Mesenchymal stem cell (in vitro differentiated cells and primary cell): ENCODE measurements around the gene TIMP4.

ENCODE experiments used
- DNase-seq: peaks from one replicate; pipeline ENCODE4 v3.0.0-alpha.2; 2013
- H2AFZ ChIP-seq: one replicate; pipeline ENCODE4 v1.6.1; 2013; ENCODE audit warnings: low read depth, mild to moderate bottlenecking, control low read depth, inconsistent platforms, low read length, moderate library complexity
- H2AK5ac ChIP-seq: 2 replicates; pipeline ENCODE4 v1.6.1; 2013; ENCODE audit warnings: low read length, moderate library complexity, mild to moderate bottlenecking, inconsistent platforms; ENCODE audit not compliant: severe bottlenecking
- H2BK120ac ChIP-seq: one replicate; pipeline ENCODE4 v1.6.1; 2013; ENCODE audit warnings: low read depth, mild to moderate bottlenecking, inconsistent platforms, low read length, moderate library complexity
- H2BK12ac ChIP-seq, 2 experiments: one replicate each; pipeline ENCODE4 v1.6.1; 2013; ENCODE audit warnings: inconsistent platforms in 2 of 2, low read length in 2 of 2, mild to moderate bottlenecking in 2 of 2, moderate library complexity in 2 of 2, control low read depth in 1 of 2
- H2BK15ac ChIP-seq: one replicate; pipeline ENCODE4 v1.6.1; 2013; ENCODE audit warnings: mild to moderate bottlenecking, low read depth, inconsistent platforms; ENCODE audit not compliant: poor library complexity, severe bottlenecking
- H2BK5ac ChIP-seq: 2 replicates; pipeline ENCODE4 v1.6.1; 2013; ENCODE audit warnings: low read depth, mild to moderate bottlenecking, low read length, control low read depth, inconsistent platforms; ENCODE audit not compliant: poor library complexity, severe bottlenecking
- H3K14ac ChIP-seq, 2 experiments: one replicate each; pipeline ENCODE4 v1.6.1; 2013; ENCODE audit warnings: inconsistent platforms in 2 of 2, low read length in 2 of 2, control low read depth in 1 of 2, mild to moderate bottlenecking in 1 of 2, moderate library complexity in 1 of 2
- H3K18ac ChIP-seq, 2 experiments: one replicate each; pipeline ENCODE4 v1.6.1; 2013; ENCODE audit warnings: inconsistent platforms in 2 of 2, low read length in 2 of 2, control low read depth in 1 of 2, low read depth in 1 of 2, mild to moderate bottlenecking in 1 of 2
- H3K23ac ChIP-seq, 2 experiments: one replicate each; pipeline ENCODE4 v1.6.1; 2013; ENCODE audit warnings: inconsistent platforms in 2 of 2, low read length in 2 of 2, mild to moderate bottlenecking in 2 of 2, moderate library complexity in 2 of 2, control low read depth in 1 of 2
- H3K27ac ChIP-seq: 2 replicates; pipeline ENCODE4 v1.5.1; 2013; ENCODE audit warnings: mild to moderate bottlenecking, moderate library complexity, low read length, control low read depth, inconsistent platforms; ENCODE audit not compliant: poor library complexity, severe bottlenecking
- H3K27me3 ChIP-seq, 2 experiments: 2 replicates each; pipeline versions ENCODE4 v1.6.1 to v1.7.0; 2013; ENCODE audit warnings: low read length in 2 of 2, mild to moderate bottlenecking in 2 of 2, moderate library complexity in 2 of 2, control low read depth in 1 of 2, inconsistent platforms in 1 of 2; ENCODE audit not compliant: control insufficient read depth in 1 of 2, insufficient read depth in 1 of 2
- H3K36me3 ChIP-seq, 2 experiments: 2 replicates each; pipeline versions ENCODE4 v1.6.1 to v1.7.0; 2013; ENCODE audit warnings: low read length in 2 of 2, control low read depth in 1 of 2, inconsistent platforms in 1 of 2, low read depth in 1 of 2, mild to moderate bottlenecking in 1 of 2; ENCODE audit not compliant: insufficient read depth in 2 of 2, control insufficient read depth in 1 of 2
- H3K4ac ChIP-seq, 2 experiments: one replicate each; pipeline ENCODE4 v1.6.1; 2013; ENCODE audit warnings: inconsistent platforms in 2 of 2, low read length in 2 of 2, mild to moderate bottlenecking in 2 of 2, moderate library complexity in 2 of 2, control low read depth in 1 of 2, low read depth in 1 of 2
- H3K4me1 ChIP-seq: 2 replicates; pipeline ENCODE4 v1.6.1; 2013; ENCODE audit warnings: low read depth, low read length, control low read depth; ENCODE audit not compliant: control insufficient read depth, insufficient read depth
- H3K4me2 ChIP-seq: 2 replicates; pipeline ENCODE4 v1.6.1; 2013; ENCODE audit warnings: low read length, mild to moderate bottlenecking, inconsistent platforms; ENCODE audit not compliant: poor library complexity, severe bottlenecking
- H3K4me3 ChIP-seq, 2 experiments: 2 replicates each; pipeline versions ENCODE4 v1.5.1 to v1.7.0; 2013; ENCODE audit warnings: low read length in 2 of 2, mild to moderate bottlenecking in 2 of 2, control low read depth in 1 of 2, low read depth in 1 of 2; ENCODE audit not compliant: insufficient read depth in 1 of 2
- H3K79me1 ChIP-seq: replicated peaks from 2 replicates; pipeline ENCODE4 v1.6.1; 2013; ENCODE audit warnings: mild to moderate bottlenecking, control low read depth, low read length, inconsistent platforms; ENCODE audit not compliant: poor library complexity, severe bottlenecking
- H3K9ac ChIP-seq: 2 replicates; pipeline ENCODE4 v1.7.0; 2013; ENCODE audit warnings: mild to moderate bottlenecking, low read length, moderate library complexity
- H3K9me3 ChIP-seq: 2 replicates; pipeline ENCODE4 v1.7.0; 2013; ENCODE audit warnings: mild to moderate bottlenecking, low read length; ENCODE audit not compliant: control insufficient read depth
- H4K8ac ChIP-seq: one replicate; pipeline ENCODE4 v1.6.1; 2013; ENCODE audit warnings: inconsistent platforms, mild to moderate bottlenecking, low read length, moderate library complexity
- H4K91ac ChIP-seq: one replicate; pipeline ENCODE4 v1.6.1; 2013; ENCODE audit warnings: mild to moderate bottlenecking, low read length, inconsistent platforms
- WGBS: methylation state at CpG from one replicate; pipeline ENCODE4 v1.1.7; 2013; ENCODE audit warnings: mixed read lengths; 5-methylcytosine and 5-hydroxymethylcytosine counted together

The TIMP4 gene

DNA sequence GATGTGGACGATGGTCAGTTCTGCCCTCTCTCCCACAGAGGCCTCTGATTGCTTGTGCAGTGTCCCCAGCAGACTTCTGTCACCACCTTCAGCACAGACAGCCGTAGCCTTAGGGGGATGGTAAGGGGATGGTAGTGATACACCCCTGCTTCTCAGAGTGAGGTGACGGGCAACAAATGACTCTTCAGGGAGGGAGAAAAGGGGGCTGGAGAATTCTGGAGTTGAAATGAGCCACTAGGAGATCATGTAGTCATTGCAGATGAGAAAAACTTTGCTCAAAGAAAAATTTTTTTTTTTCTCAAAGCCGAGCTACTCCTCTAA is 29.6 kb upstream of the TIMP4 start:
- no peak overlapping the region for H3K23ac ChIP-seq
- H2BK12ac ChIP-seq: peak overlapping the region; percentile 51 to 95
- peak overlapping the region; percentile 21 for H2BK120ac ChIP-seq
- H2AK5ac ChIP-seq: peak overlapping the region; percentile 42
- H2BK15ac ChIP-seq: no peak overlapping the region
- H3K4me2 ChIP-seq: no peak overlapping the region
- H3K27me3 ChIP-seq: no peaks in the 10 kb centered on the region
- H3K9me3 ChIP-seq: no peaks in the 10 kb centered on the region
- H4K91ac ChIP-seq: peak overlapping the region; percentile 73
- no peaks in the 10 kb centered on the region for H3K36me3 ChIP-seq
- peak overlapping the region; percentile 66 for H4K8ac ChIP-seq
- H2AFZ ChIP-seq: peak overlapping the region; percentile 46
- H3K4me3 ChIP-seq: peak overlapping the region in 1 of 2 experiments; percentile 30
- peak overlapping the region in 1 of 2 experiments; percentile 50 for H3K14ac ChIP-seq
- DNase-seq: no peak
- H3K4ac ChIP-seq: peak overlapping the region in 1 of 2 experiments; percentile 29
- no peak overlapping the region for H2BK5ac ChIP-seq
- peak overlapping the region; percentile 71 to 81 for H3K18ac ChIP-seq
- 92% methylated on average over 4 of the region's 4 CpGs for WGBS
- H3K27ac ChIP-seq: peak overlapping the region; percentile 17
- no peaks in the 10 kb centered on the region for H3K79me1 ChIP-seq
- H3K9ac ChIP-seq: peak overlapping the region; percentile 87
- H3K4me1 ChIP-seq: peaks cover 14% of the 10 kb centered on the region

DNA sequence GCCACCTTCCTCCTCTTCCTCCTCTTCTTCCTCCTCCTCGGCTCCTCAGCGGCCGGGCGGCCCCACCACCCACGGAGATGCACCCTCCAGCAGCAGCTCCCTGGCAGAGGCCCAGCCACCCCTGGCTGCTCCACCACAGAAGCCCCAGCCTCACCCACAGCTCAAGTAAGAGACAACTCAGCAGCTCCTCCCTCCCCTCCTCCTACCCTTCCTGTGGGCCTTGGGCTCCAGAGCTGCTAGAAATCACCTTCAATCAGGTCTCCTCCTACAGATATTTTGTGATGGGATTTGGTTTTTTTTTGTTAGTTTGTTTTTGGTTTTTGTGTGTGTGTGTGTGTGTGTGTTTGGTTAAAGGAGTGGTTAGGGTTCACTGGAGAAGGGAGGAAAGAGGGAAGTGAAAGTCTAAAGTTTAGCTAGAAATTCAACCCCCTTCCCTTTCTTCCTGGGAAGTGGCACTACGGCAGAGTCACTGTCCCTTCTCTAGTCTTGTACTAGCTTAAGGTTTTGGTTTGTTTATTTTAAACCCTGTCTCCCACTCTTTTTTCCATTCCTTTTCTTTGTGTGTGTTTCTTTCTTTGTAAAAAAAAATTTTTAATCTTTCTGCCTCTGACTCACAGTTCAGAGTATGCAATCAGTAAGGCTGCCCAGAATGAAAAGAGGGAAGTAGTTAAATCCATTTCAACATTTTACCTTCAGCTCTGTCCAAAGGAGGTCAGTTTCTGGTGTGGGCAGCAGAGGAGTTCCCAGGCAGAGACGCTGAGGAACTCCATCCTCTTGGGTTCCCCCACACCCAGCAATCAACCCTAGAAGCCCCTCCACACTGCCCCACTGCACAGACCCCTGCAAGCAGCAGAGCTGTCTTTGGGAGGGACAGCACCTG is 29.0 kb upstream of the TIMP4 start:
- peak overlapping the region; percentile 87 for H4K8ac ChIP-seq
- WGBS: 80% methylated on average over 6 of the region's 7 CpGs

GRCh38 chr3:12186515-12187286 is 28.0 kb upstream of the TIMP4 start:
- Histone ChIP-seq H2BK5ac (no peak overlapping the region), H3K9ac (no peak overlapping the region), H3K23ac (no peak overlapping the region), H3K27me3 (no peaks in the 10 kb centered on the region), H3K27ac (no peak overlapping the region), H2BK12ac (peak overlapping the region; percentile 61 to 79), H3K4ac (peak overlapping the region in 1 of 2 experiments; percentile 7), H3K36me3 (no peaks in the 10 kb centered on the region), H3K14ac (no peak overlapping the region), H4K8ac (no peak overlapping the region), H2BK120ac (no peak overlapping the region), H3K18ac (peak overlapping the region in 1 of 2 experiments; percentile 58), H2BK15ac (no peak overlapping the region), H3K4me3 (no peak overlapping the region), H2AFZ (no peak overlapping the region), H3K79me1 (no peaks in the 10 kb centered on the region), H2AK5ac (no peak overlapping the region), H4K91ac (no peak overlapping the region), H3K4me2 (no peak overlapping the region), H3K9me3 (no peaks in the 10 kb centered on the region), H3K4me1 (peaks cover 14% of the 10 kb centered on the region)
- WGBS: 97% methylated on average over 8 of the region's 8 CpGs
- no peak for DNase-seq

More for the DNA sequence above, 29.0 kb upstream of the TIMP4 start:
- peak overlapping the region; percentile 6 to 47 for H3K4ac ChIP-seq
- H3K4me1 ChIP-seq: peaks cover 14% of the 10 kb centered on the region
- H4K91ac ChIP-seq: peak overlapping the region; percentile 93
- H2AFZ ChIP-seq: peak overlapping the region; percentile 46
- H2BK5ac ChIP-seq: no peak overlapping the region
- H3K23ac ChIP-seq: no peak overlapping the region
- no peaks in the 10 kb centered on the region for H3K79me1 ChIP-seq
- H2BK15ac ChIP-seq: peak overlapping the region; percentile 76
- H3K27me3 ChIP-seq: no peaks in the 10 kb centered on the region
- H3K9ac ChIP-seq: peak overlapping the region; percentile 87
- peak overlapping the region in 1 of 2 experiments; percentile 50 for H3K14ac ChIP-seq
- H3K18ac ChIP-seq: peak overlapping the region; percentile 81
- H3K4me2 ChIP-seq: peak overlapping the region; percentile 46
- peak; percentile 57 for DNase-seq
- H3K36me3 ChIP-seq: no peaks in the 10 kb centered on the region
- H3K4me3 ChIP-seq: peak overlapping the region in 1 of 2 experiments; percentile 30
- peak overlapping the region; percentile 55 for H3K27ac ChIP-seq
- H2BK12ac ChIP-seq: peak overlapping the region; percentile 92 to 95
- H2AK5ac ChIP-seq: peak overlapping the region; percentile 42
- peak overlapping the region; percentile 92 for H2BK120ac ChIP-seq
- no peaks in the 10 kb centered on the region for H3K9me3 ChIP-seq

GRCh38 chr3:12186046-12186445 is 27.3 kb upstream of the TIMP4 start:
- Histone ChIP-seq H3K14ac (no peak overlapping the region), H3K4ac (no peak overlapping the region), H2AFZ (no peak overlapping the region), H2BK15ac (no peak overlapping the region), H3K9me3 (no peaks in the 10 kb centered on the region), H3K9ac (no peak overlapping the region), H2BK12ac (peak overlapping the region in 1 of 2 experiments; percentile 61), H4K91ac (no peak overlapping the region), H3K27ac (no peak overlapping the region), H3K27me3 (no peaks in the 10 kb centered on the region), H2AK5ac (no peak overlapping the region), H3K79me1 (no peaks in the 10 kb centered on the region), H3K4me3 (no peak overlapping the region), H2BK120ac (no peak overlapping the region), H3K4me1 (peaks cover 14% of the 10 kb centered on the region), H3K23ac (no peak overlapping the region), H3K4me2 (no peak overlapping the region), H3K18ac (peak overlapping the region in 1 of 2 experiments; percentile 11), H4K8ac (no peak overlapping the region), H2BK5ac (no peak overlapping the region), H3K36me3 (no peaks in the 10 kb centered on the region)
- DNase-seq: no peak
- WGBS: 71% methylated on average over 4 of the region's 4 CpGs
